HEK293 (cell line): ENCODE data around the gene DUS1L.

Source experiments
- CTCF ChIA-PET: fragments of 350-600 bp; formaldehyde crosslinking; extraction: SDS; loops from one replicate; lab custom pipeline; 2021; ENCODE audit warnings: antibody characterized with exemption; lab: Yijun Ruan, JAX
- POLR2A ChIA-PET: fragments of 300-600 bp; formaldehyde crosslinking; extraction: SDS; loops from one replicate; lab custom pipeline; 2020; ENCODE audit warnings: antibody characterized with exemption, inconsistent platforms; lab: Yijun Ruan, JAX
- H3K27ac ChIP-seq: fragments of 200-500 bp; sonication (Bioruptor generic); 2 replicates; pipeline ENCODE4 v1.5.1; 2014; ENCODE audit warnings: low read depth, low read length, control low read depth, inconsistent platforms; ENCODE audit errors: extremely low read depth
- H3K36me3 ChIP-seq, 2 experiments: fragments of 200-500 bp in 1 of 2; sonication (Bioruptor generic) in 1 of 2; 1 replicate in 1 of 2; 2 replicates in 1 of 2; pipeline ENCODE4 v1.5.1; 2014 to 2017; ENCODE audit warnings: inconsistent platforms in 2 of 2, low read length in 2 of 2; ENCODE audit not compliant: control insufficient read depth in 2 of 2, insufficient read depth in 1 of 2
- H3K4me1 ChIP-seq: fragments of 200-500 bp; sonication (Bioruptor generic); 2 replicates; pipeline ENCODE4 v1.5.1; 2014; ENCODE audit warnings: mild to moderate bottlenecking, low read length, inconsistent platforms; ENCODE audit not compliant: control insufficient read depth, insufficient read depth
- H3K4me3 ChIP-seq: 2 replicates; pipeline ENCODE4 v1.5.1; 2011; ENCODE audit warnings: low read depth, mild to moderate bottlenecking, control low read depth, low read length, moderate library complexity
- H3K9me3 ChIP-seq: fragments of 200-500 bp; sonication (Bioruptor generic); 2 replicates; pipeline ENCODE4 v1.5.1; 2014; ENCODE audit warnings: low read depth, low read length, inconsistent platforms; ENCODE audit not compliant: control insufficient read depth, insufficient read depth
- IKZF3 ChIP-seq: fragments of 450-650 bp; IDR thresholded peaks from 2 replicates; pipeline ENCODE4 v1.5.0; 2018; ENCODE audit warnings: missing biosample characterization, mild to moderate bottlenecking, missing genetic modification characterization, moderate library complexity
- PRDM2 ChIP-seq: fragments of 450-650 bp; formaldehyde crosslinking; IDR thresholded peaks from 2 replicates; pipeline ENCODE4 v1.5.1; 2016; ENCODE audit warnings: missing biosample characterization, missing genetic modification characterization, borderline replicate concordance
- ZBTB1 ChIP-seq: fragments of 450-650 bp; formaldehyde crosslinking; IDR thresholded peaks from 2 replicates; pipeline ENCODE4 v1.5.1; 2016; ENCODE audit warnings: missing biosample characterization, missing genetic modification characterization
- ZBTB10 ChIP-seq: fragments of 450-650 bp; formaldehyde crosslinking; IDR thresholded peaks from 2 replicates; pipeline ENCODE4 v1.5.1; 2016; ENCODE audit warnings: missing biosample characterization, missing genetic modification characterization
- ZBTB6 ChIP-seq: fragments of 450-650 bp; formaldehyde crosslinking; IDR thresholded peaks from 2 replicates; pipeline ENCODE4 v1.5.1; 2017; ENCODE audit warnings: missing biosample characterization, missing genetic modification characterization
- ZNF121 ChIP-seq: fragments of 450-650 bp; formaldehyde crosslinking; IDR thresholded peaks from 2 replicates; pipeline ENCODE4 v1.5.1; 2016; ENCODE audit warnings: missing biosample characterization, missing genetic modification characterization
- ZNF140 ChIP-seq: fragments of 450-650 bp; formaldehyde crosslinking; IDR thresholded peaks from 2 replicates; pipeline ENCODE4 v1.5.1; 2016; ENCODE audit warnings: missing biosample characterization, missing genetic modification characterization
- ZNF148 ChIP-seq: fragments of 450-650 bp; formaldehyde crosslinking; IDR thresholded peaks from 2 replicates; pipeline ENCODE4 v1.5.0; 2017; ENCODE audit warnings: missing biosample characterization, missing genetic modification characterization, borderline replicate concordance
- ZNF175 ChIP-seq: fragments of 450-650 bp; formaldehyde crosslinking; IDR thresholded peaks from 2 replicates; pipeline ENCODE4 v1.5.1; 2016; ENCODE audit warnings: missing biosample characterization, missing genetic modification characterization
- ZNF280C ChIP-seq: fragments of 450-650 bp; formaldehyde crosslinking; IDR thresholded peaks from 2 replicates; pipeline ENCODE4 v1.5.1; 2016; ENCODE audit warnings: missing biosample characterization, missing genetic modification characterization
- ZNF518A ChIP-seq: fragments of 450-650 bp; formaldehyde crosslinking; conservative IDR thresholded peaks from 2 replicates; pipeline ENCODE4 v1.5.1; 2016; ENCODE audit warnings: low read depth, missing biosample characterization, missing genetic modification characterization
- ZNF544 ChIP-seq: fragments of 450-650 bp; formaldehyde crosslinking; IDR thresholded peaks from 2 replicates; pipeline ENCODE4 v1.5.0; 2017; ENCODE audit warnings: missing biosample characterization, missing genetic modification characterization
- ZNF670 ChIP-seq: fragments of 450-650 bp; formaldehyde crosslinking; IDR thresholded peaks from 2 replicates; pipeline ENCODE4 v1.5.1; 2016; ENCODE audit warnings: missing biosample characterization, missing genetic modification characterization, low read depth

The DUS1L gene

GRCh38 chr17:82010575-82011525 lies 54.8 kb downstream of the DUS1L start (continued):
- no peak for TF ChIP-seq ZBTB10

- no peak overlapping the region for H3K4me3 ChIP-seq
- peaks cover 0 to 5% of the 10 kb centered on the region in 2 experiments; a peak in 1 of 3 replicates for H3K36me3 ChIP-seq
- ChIA-PET CTCF (interaction anchor here (1.2 to 4.7 kb wide), 2 partner anchors 11 to 50 kb away, joined by 4 to 30 read pairs; no protein-coding TSS in a partner anchor), POLR2A (interaction anchor here (1.6 kb wide), 1 partner anchor 13 kb away, joined by 3 read pairs; the partner anchor contains the start of genes CENPX and LRRC45)
- H3K27ac ChIP-seq: no peak overlapping the region
- no peaks in the 10 kb centered on the region for H3K4me1 ChIP-seq
- no peaks in the 10 kb centered on the region for H3K9me3 ChIP-seq
- TF ChIP-seq ZBTB1: no peak
- no peak for TF ChIP-seq ZNF140 (tag by site-specific recombination)
- no peak for TF ChIP-seq ZNF148 (tag by site-specific recombination)
- TF ChIP-seq ZNF121 (tag by site-specific recombination): no peak
- no peak for TF ChIP-seq ZNF280C (tag by site-specific recombination)
- no peak for TF ChIP-seq ZBTB6
- no peak for TF ChIP-seq ZNF175 (tag by site-specific recombination)
- TF ChIP-seq ZNF670 (tag by site-specific recombination): no peak
- TF ChIP-seq ZNF518A (tag by site-specific recombination): no peak
- no peak for TF ChIP-seq ZNF544 (tag by site-specific recombination)
- TF ChIP-seq IKZF3 (tag by site-specific recombination): no peak
- TF ChIP-seq PRDM2 (tag by site-specific recombination): no peak
Observed at GRCh38 chr17:82009413-82009812, 56.2 kb downstream of the DUS1L start.
